Measurements from ENCODE around the gene HIVEP2.

HIVEP2 gene

DNA sequence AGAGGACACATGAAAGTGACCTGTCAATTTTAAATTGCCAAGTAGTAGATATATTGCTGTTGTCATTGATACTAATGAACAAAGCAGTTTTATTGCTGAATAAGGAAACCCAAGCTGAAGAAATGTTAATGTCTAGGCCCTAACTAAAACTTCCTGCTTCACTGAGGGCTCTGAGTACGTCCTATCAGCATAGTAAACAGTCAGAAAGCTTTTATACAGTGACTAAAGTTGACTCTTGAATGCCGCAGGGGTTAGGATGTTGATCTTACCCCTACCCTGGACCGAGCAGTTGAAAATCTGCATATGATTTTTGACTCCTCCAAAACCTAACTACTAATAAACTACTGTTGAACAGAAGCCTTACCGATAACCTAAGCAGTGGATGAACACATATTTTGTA lies 149.0 kb downstream of the HIVEP2 start:
- Histone ChIP-seq H3K9ac (no peak overlapping the region), H3K36me3 (ENCODE audit: insufficient read depth) (no peaks in the 10 kb centered on the region), H3K27ac (no peak overlapping the region), H3K4me1 (ENCODE audit: low read depth, poor library complexity, severe bottlenecking) (peaks cover 56% of the 10 kb centered on the region), H3K4me2 (no peak overlapping the region), H4K20me1 (ENCODE audit: insufficient read depth) (no peaks in the 10 kb centered on the region), H3K4me3 (IDR thresholded peaks at IDR 0.05; ENCODE audit: insufficient read depth, low read depth, low read length) (no peak overlapping the region), H2AFZ (ENCODE audit: low read depth) (no peak overlapping the region), H3K79me2 (ENCODE audit: insufficient read depth, low read depth) (peaks cover 5% of the 10 kb centered on the region; the same call in 1 of the 2 replicates), H3K27me3 (ENCODE audit: insufficient read depth, low read depth) (no peaks in the 10 kb centered on the region)
- TF ChIP-seq, protein P1, sequence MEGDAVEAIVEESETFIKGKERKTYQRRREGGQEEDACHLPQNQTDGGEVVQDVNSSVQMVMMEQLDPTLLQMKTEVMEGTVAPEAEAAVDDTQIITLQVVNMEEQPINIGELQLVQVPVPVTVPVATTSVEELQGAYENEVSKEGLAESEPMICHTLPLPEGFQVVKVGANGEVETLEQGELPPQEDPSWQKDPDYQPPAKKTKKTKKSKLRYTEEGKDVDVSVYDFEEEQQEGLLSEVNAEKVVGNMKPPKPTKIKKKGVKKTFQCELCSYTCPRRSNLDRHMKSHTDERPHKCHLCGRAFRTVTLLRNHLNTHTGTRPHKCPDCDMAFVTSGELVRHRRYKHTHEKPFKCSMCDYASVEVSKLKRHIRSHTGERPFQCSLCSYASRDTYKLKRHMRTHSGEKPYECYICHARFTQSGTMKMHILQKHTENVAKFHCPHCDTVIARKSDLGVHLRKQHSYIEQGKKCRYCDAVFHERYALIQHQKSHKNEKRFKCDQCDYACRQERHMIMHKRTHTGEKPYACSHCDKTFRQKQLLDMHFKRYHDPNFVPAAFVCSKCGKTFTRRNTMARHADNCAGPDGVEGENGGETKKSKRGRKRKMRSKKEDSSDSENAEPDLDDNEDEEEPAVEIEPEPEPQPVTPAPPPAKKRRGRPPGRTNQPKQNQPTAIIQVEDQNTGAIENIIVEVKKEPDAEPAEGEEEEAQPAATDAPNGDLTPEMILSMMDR (conservative IDR thresholded peaks at IDR 0.05; ENCODE audit: low read depth, low read length) = no peak

DNA sequence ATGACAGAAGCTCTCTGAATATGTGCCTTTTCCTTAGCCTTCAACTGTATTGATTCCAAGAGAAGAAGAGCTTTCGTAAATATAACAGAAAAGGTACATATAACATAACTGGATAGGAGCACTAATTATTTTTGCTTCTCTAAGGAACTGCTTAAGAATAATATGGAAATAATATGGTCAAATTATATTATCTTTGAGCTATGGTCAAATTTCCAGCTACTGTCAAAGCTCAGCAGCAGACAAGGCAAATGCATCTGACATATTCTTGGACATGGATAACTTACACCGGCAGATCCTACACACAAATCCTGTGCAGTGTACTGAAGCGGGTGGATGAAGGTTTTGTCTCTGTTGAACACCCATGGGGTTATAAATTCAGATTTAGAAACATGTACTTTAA lies 150.6 kb downstream of the HIVEP2 start:
- no peaks in the 10 kb centered on the region for H4K20me1 ChIP-seq (ENCODE audit: insufficient read depth)
- no peaks in the 10 kb centered on the region for H3K36me3 ChIP-seq (ENCODE audit: insufficient read depth)
- no peak overlapping the region for H3K4me2 ChIP-seq
- H3K27ac ChIP-seq = no peak overlapping the region
- TF ChIP-seq, protein P1 (conservative IDR thresholded peaks at IDR 0.05; ENCODE audit: low read depth, low read length) = no peak
- H3K4me3 ChIP-seq (IDR thresholded peaks at IDR 0.05; ENCODE audit: insufficient read depth, low read depth, low read length) = no peak overlapping the region
- peaks cover 40% of the 10 kb centered on the region for H3K4me1 ChIP-seq (ENCODE audit: low read depth, poor library complexity, severe bottlenecking)
- H3K9ac ChIP-seq = no peak overlapping the region
- H3K27me3 ChIP-seq (ENCODE audit: insufficient read depth, low read depth) = no peaks in the 10 kb centered on the region
- H3K79me2 ChIP-seq (ENCODE audit: insufficient read depth, low read depth) = no peaks in the 10 kb centered on the region; the same call in 1 of the 2 replicates
- H2AFZ ChIP-seq (ENCODE audit: low read depth) = no peak overlapping the region

DNA sequence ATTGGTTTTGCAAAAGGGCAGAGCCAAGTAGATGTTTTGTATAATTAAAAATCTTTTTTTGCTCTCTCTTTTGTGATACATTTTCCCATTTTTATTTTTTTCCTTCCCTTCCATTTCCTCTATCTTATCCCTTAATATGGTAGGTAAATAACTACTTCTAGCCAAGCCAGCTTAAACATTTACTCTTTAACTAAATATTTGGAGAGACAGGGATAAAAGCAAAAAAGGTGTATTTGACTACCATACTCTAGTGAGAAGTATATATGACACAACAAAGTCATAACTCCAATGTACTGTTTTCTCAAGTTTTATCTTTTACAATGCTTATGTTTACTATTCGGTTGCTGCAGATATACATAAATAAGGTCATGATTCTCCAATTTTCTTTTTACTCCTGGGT lies 154.7 kb downstream of the HIVEP2 start:
- no peaks in the 10 kb centered on the region for H3K36me3 ChIP-seq (ENCODE audit: insufficient read depth)
- no peak overlapping the region for H3K4me3 ChIP-seq (IDR thresholded peaks at IDR 0.05; ENCODE audit: insufficient read depth, low read depth, low read length)
- no peaks in the 10 kb centered on the region for H3K79me2 ChIP-seq (ENCODE audit: insufficient read depth, low read depth)
- H3K9ac ChIP-seq = no peak overlapping the region
- no peak overlapping the region for H2AFZ ChIP-seq (ENCODE audit: low read depth)
- peaks cover 5% of the 10 kb centered on the region for H3K4me1 ChIP-seq (ENCODE audit: low read depth, poor library complexity, severe bottlenecking)
- no peak overlapping the region for H3K4me2 ChIP-seq
- H4K20me1 ChIP-seq (ENCODE audit: insufficient read depth) = no peaks in the 10 kb centered on the region
- no peak overlapping the region for H3K27ac ChIP-seq
- no peaks in the 10 kb centered on the region for H3K27me3 ChIP-seq (ENCODE audit: insufficient read depth, low read depth)
- TF ChIP-seq, protein P1 (conservative IDR thresholded peaks at IDR 0.05; ENCODE audit: low read depth, low read length) = no peak

DNA sequence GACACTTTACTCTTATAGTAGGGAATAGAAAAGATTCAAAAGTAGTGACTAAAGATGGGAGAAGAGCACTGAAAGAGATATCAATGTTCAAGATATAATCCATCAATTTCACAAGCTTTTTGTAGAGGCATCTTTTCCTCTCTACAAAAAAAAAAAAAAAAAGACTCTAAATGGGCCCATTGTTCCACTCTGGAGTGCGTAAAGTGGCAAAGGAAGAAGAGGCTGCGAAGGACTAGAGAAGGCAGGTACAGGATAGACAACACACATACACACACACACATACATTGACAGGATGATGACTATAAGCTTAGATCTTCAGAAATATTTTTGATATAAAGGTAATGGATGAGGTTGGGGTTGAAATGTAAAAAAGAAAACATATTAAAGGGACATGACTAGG lies 157.6 kb downstream of the HIVEP2 start:
- no peak overlapping the region for H2AFZ ChIP-seq (ENCODE audit: low read depth)
- no peak overlapping the region for H3K4me3 ChIP-seq (IDR thresholded peaks at IDR 0.05; ENCODE audit: insufficient read depth, low read depth, low read length)
- H3K27ac ChIP-seq = no peak overlapping the region
- TF ChIP-seq, protein P1 (conservative IDR thresholded peaks at IDR 0.05; ENCODE audit: low read depth, low read length) = no peak
- H3K4me1 ChIP-seq (ENCODE audit: low read depth, poor library complexity, severe bottlenecking) = no peaks in the 10 kb centered on the region
- H3K4me2 ChIP-seq = no peak overlapping the region
- H3K27me3 ChIP-seq (ENCODE audit: insufficient read depth, low read depth) = no peaks in the 10 kb centered on the region
- no peak overlapping the region for H3K9ac ChIP-seq
- no peaks in the 10 kb centered on the region for H3K36me3 ChIP-seq (ENCODE audit: insufficient read depth)
- no peaks in the 10 kb centered on the region for H3K79me2 ChIP-seq (ENCODE audit: insufficient read depth, low read depth)
- H4K20me1 ChIP-seq (ENCODE audit: insufficient read depth) = no peaks in the 10 kb centered on the region

Data from KMS-11 (cell line).